H9 (cell line): ENCODE measurements around the gene LRCH4. TPM values are rescaled to one million over a fixed set of nuclear protein-coding genes. Genes with fewer than 3 reads are reported as not detected.

Experiments
- DNase-seq: peaks from one replicate; pipeline ENCODE4 v3.0.0-alpha.2; 2017
- H2AFZ ChIP-seq: one replicate; pipeline ENCODE4 v1.6.1; 2013; ENCODE audit warnings: mild to moderate bottlenecking, low read length, control low read depth, moderate library complexity
- H2AK5ac ChIP-seq: 2 replicates; pipeline ENCODE4 v1.6.1; 2013; ENCODE audit warnings: low read length, control low read depth, mixed read lengths; ENCODE audit not compliant: insufficient read length
- H2BK120ac ChIP-seq: one replicate; pipeline ENCODE4 v1.6.1; 2013; ENCODE audit warnings: low read depth, mild to moderate bottlenecking, low read length, control low read depth, inconsistent platforms; ENCODE audit not compliant: poor library complexity, severe bottlenecking
- H2BK12ac ChIP-seq: 2 replicates; pipeline ENCODE4 v1.6.1; 2013; ENCODE audit warnings: low read length, control low read depth, mixed read lengths, low read depth; ENCODE audit not compliant: insufficient read length
- H2BK15ac ChIP-seq: 2 replicates; pipeline ENCODE4 v1.6.1; 2013; ENCODE audit warnings: low read depth, low read length, control low read depth
- H2BK20ac ChIP-seq: one replicate; pipeline ENCODE4 v1.6.1; 2013; ENCODE audit warnings: low read depth, mild to moderate bottlenecking, low read length, control low read depth, inconsistent platforms; ENCODE audit not compliant: poor library complexity, severe bottlenecking
- H2BK5ac ChIP-seq: 2 replicates; pipeline ENCODE4 v1.6.1; 2013; ENCODE audit warnings: low read length, control low read depth, mixed read lengths; ENCODE audit not compliant: insufficient read length
- H3K14ac ChIP-seq: 2 replicates; pipeline ENCODE4 v1.6.1; 2013; ENCODE audit warnings: low read length, control low read depth; ENCODE audit not compliant: insufficient read depth
- H3K18ac ChIP-seq: 2 replicates; pipeline ENCODE4 v1.6.1; 2013; ENCODE audit warnings: low read depth, mild to moderate bottlenecking, mixed read lengths, low read length, control low read depth; ENCODE audit not compliant: insufficient read length
- H3K23ac ChIP-seq: 2 replicates; pipeline ENCODE4 v1.6.1; 2013; ENCODE audit warnings: low read length, control low read depth, mixed read lengths, low read depth; ENCODE audit not compliant: insufficient read length
- H3K23me2 ChIP-seq: 2 replicates; pipeline ENCODE4 v1.6.1; 2013; ENCODE audit warnings: low read depth, mild to moderate bottlenecking, mixed read lengths, low read length, control low read depth; ENCODE audit not compliant: insufficient read length, poor library complexity, severe bottlenecking
- H3K27ac ChIP-seq: 2 replicates; pipeline ENCODE4 v1.5.1; 2013; ENCODE audit warnings: low read length, control low read depth, mixed read lengths, low read depth; ENCODE audit not compliant: insufficient read length
- H3K27me3 ChIP-seq: 2 replicates; pipeline ENCODE4 v1.6.1; 2013; ENCODE audit warnings: low read length, control low read depth, inconsistent platforms; ENCODE audit not compliant: insufficient read depth
- H3K4ac ChIP-seq: 2 replicates; pipeline ENCODE4 v1.6.1; 2013; ENCODE audit warnings: low read depth, mild to moderate bottlenecking, control low read depth, inconsistent platforms, low read length, moderate library complexity
- H3K4me1 ChIP-seq: 2 replicates; pipeline ENCODE4 v1.6.1; 2013; ENCODE audit warnings: low read length, control low read depth, inconsistent platforms; ENCODE audit not compliant: insufficient read depth
- H3K4me2 ChIP-seq: 2 replicates; pipeline ENCODE4 v1.6.1; 2013; ENCODE audit warnings: low read length, control low read depth, mixed read lengths; ENCODE audit not compliant: insufficient read length, insufficient read depth
- H3K56ac ChIP-seq: 2 replicates; pipeline ENCODE4 v1.6.1; 2013; ENCODE audit warnings: low read depth, mild to moderate bottlenecking, mixed read lengths, low read length, control low read depth; ENCODE audit not compliant: insufficient read length
- H3K79me1 ChIP-seq: 2 replicates; pipeline ENCODE4 v1.6.1; 2013; ENCODE audit warnings: low read depth, mild to moderate bottlenecking, moderate library complexity, low read length, control low read depth, inconsistent platforms; ENCODE audit not compliant: insufficient read depth, poor library complexity, severe bottlenecking
- H3K79me2 ChIP-seq: 2 replicates; pipeline ENCODE4 v1.6.1; 2013; ENCODE audit warnings: low read length, control low read depth, inconsistent platforms; ENCODE audit not compliant: insufficient read depth
- H3K9ac ChIP-seq: 2 replicates; pipeline ENCODE4 v1.6.1; 2013; ENCODE audit warnings: low read length, control low read depth, mixed read lengths; ENCODE audit not compliant: insufficient read length; ENCODE audit errors: extremely low read depth
- H3K9me3 ChIP-seq: one replicate; pipeline ENCODE4 v1.6.1; 2013; ENCODE audit warnings: low read depth, low read length, inconsistent platforms; ENCODE audit not compliant: control insufficient read depth
- H3T11ph ChIP-seq: one replicate; pipeline ENCODE4 v1.6.1; 2013; ENCODE audit warnings: mild to moderate bottlenecking, low read length, control low read depth, inconsistent platforms
- H4K20me1 ChIP-seq: one replicate; pipeline ENCODE4 v1.6.1; 2013; ENCODE audit not compliant: control insufficient read depth, insufficient read length, insufficient read depth
- H4K5ac ChIP-seq: 2 replicates; pipeline ENCODE4 v1.6.1; 2013; ENCODE audit warnings: low read depth, mild to moderate bottlenecking, mixed read lengths, low read length, control low read depth; ENCODE audit not compliant: insufficient read length
- H4K8ac ChIP-seq: replicated peaks from 2 replicates; pipeline ENCODE4 v1.6.1; 2013; ENCODE audit warnings: low read length, control low read depth, mixed read lengths, low read depth; ENCODE audit not compliant: insufficient read length
- H4K91ac ChIP-seq: 2 replicates; pipeline ENCODE4 v1.6.1; 2013; ENCODE audit warnings: low read depth, mild to moderate bottlenecking, moderate library complexity, mixed read lengths, low read length, control low read depth; ENCODE audit not compliant: insufficient read length
- H3K27ac Mint-ChIP-seq, 3 experiments: 2 replicates in 2 of 3; 3 replicates in 1 of 3; pipeline ENCODE4 v1.8.0; 2020 to 2021; ENCODE audit warnings: mixed read lengths in 3 of 3, mild to moderate bottlenecking in 1 of 3, moderate library complexity in 1 of 3
- H3K27me3 Mint-ChIP-seq: 2 replicates; pipeline ENCODE4 v1.8.0; 2021; ENCODE audit warnings: low read depth, mild to moderate bottlenecking, moderate library complexity, mixed read lengths
- H3K36me3 Mint-ChIP-seq, 3 experiments: 2 replicates in 2 of 3; 3 replicates in 1 of 3; pipeline ENCODE4 v1.8.0; 2020 to 2021; ENCODE audit warnings: low read depth in 3 of 3, mixed read lengths in 3 of 3; ENCODE audit not compliant: insufficient read depth in 1 of 3
- H3K4me1 Mint-ChIP-seq, 2 experiments: 2 replicates each; pipeline ENCODE4 v1.8.0; 2020; ENCODE audit warnings: mixed read lengths in 2 of 2
- H3K4me3 Mint-ChIP-seq, 2 experiments: 2 replicates in 1 of 2; 3 replicates in 1 of 2; pipeline ENCODE4 v1.8.0; 2020 to 2021; ENCODE audit warnings: mild to moderate bottlenecking in 2 of 2, mixed read lengths in 2 of 2, moderate library complexity in 1 of 2
- H3K9me3 Mint-ChIP-seq, 2 experiments: 2 replicates in 1 of 2; 3 replicates in 1 of 2; pipeline ENCODE4 v1.8.0; 2020; ENCODE audit warnings: mild to moderate bottlenecking in 2 of 2, mixed read lengths in 2 of 2, moderate library complexity in 1 of 2
- WGBS: extraction: QIAGEN DNeasy Blood & Tissue Kit; methylation state at CpG from one replicate; pipeline ENCODE4 v1.1.7; 2013; ENCODE audit warnings: missing lambda C conversion rate, low lambda C conversion rate, mixed read lengths; ENCODE audit not compliant: insufficient read length; ENCODE audit errors: extremely low coverage; 5-methylcytosine and 5-hydroxymethylcytosine counted together
- total RNA-seq: library from RNA; stranded (reverse); gene quantifications from 2 replicates; pipeline ENCODE4 v1.2.1, GENCODE V29; 2021
- TF ChIP-seq, protein P1 (sequence below): fragments of 200-600 bp; sonication (generic); conservative IDR thresholded peaks from 3 replicates; pipeline ENCODE4 v1.8.0; 2021; ENCODE audit warnings: antibody characterized with exemption, mild to moderate bottlenecking

Gene LRCH4
- total RNA-seq, 1 experiment from 2014 or later = 39.1 TPM

DNA sequence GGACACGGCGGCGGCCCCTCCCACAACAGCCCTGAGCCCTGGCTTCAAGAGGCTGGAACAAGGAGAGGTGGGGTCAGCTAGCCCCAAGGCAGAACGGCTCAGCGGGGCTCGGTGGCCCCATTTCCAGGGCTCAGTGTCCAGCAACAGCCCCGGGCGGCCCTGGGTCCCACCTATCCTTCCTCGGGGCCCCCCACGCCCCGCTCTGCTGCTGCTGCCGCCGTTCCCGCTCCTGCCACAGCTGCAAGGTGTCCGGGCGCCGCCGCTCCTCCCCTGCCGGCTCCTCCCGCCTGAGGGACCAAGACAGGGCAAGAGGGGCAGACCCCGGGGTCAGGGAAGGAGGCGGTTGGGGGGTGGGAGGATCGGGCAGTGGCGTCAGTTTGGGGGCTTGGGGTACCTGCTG lies 8.8 kb downstream of the LRCH4 start:
- Histone ChIP-seq H2BK120ac (no peak overlapping the region), H3K79me1 (no peaks in the 10 kb centered on the region), H2BK12ac (no peak overlapping the region), H2BK5ac (no peak overlapping the region), H3K79me2 (no peaks in the 10 kb centered on the region), H3K27me3 (no peaks in the 10 kb centered on the region), H3K9ac (no peak overlapping the region), H3K23ac (no peak overlapping the region), H4K91ac (no peak overlapping the region), H4K5ac (no peak overlapping the region), H3T11ph (no peak overlapping the region), H2BK15ac (no peak overlapping the region), H3K27ac (no peak overlapping the region), H3K18ac (no peak overlapping the region), H4K20me1 (no peaks in the 10 kb centered on the region), H3K4me2 (no peak overlapping the region), H3K9me3 (no peaks in the 10 kb centered on the region), H2AK5ac (no peak overlapping the region), H3K4ac (no peak overlapping the region), H4K8ac (no peak overlapping the region), H2AFZ (no peak overlapping the region), H3K56ac (no peak overlapping the region), H3K23me2 (no peaks in the 10 kb centered on the region), H3K4me1 (no peaks in the 10 kb centered on the region; the same call in 1 of the 2 replicates), H3K14ac (no peak overlapping the region), H2BK20ac (no peak overlapping the region)
- H3K36me3 Mint-ChIP-seq = peaks cover 13 to 30% (median 23%) of the 10 kb centered on the region in 3 experiments; a peak in 6 of 7 replicates
- no peaks in the 10 kb centered on the region for H3K27me3 Mint-ChIP-seq
- no CpG with 5 or more reads among the region's 24 CpGs for WGBS
- H3K27ac Mint-ChIP-seq = no peak overlapping the region
- TF ChIP-seq, protein P1, sequence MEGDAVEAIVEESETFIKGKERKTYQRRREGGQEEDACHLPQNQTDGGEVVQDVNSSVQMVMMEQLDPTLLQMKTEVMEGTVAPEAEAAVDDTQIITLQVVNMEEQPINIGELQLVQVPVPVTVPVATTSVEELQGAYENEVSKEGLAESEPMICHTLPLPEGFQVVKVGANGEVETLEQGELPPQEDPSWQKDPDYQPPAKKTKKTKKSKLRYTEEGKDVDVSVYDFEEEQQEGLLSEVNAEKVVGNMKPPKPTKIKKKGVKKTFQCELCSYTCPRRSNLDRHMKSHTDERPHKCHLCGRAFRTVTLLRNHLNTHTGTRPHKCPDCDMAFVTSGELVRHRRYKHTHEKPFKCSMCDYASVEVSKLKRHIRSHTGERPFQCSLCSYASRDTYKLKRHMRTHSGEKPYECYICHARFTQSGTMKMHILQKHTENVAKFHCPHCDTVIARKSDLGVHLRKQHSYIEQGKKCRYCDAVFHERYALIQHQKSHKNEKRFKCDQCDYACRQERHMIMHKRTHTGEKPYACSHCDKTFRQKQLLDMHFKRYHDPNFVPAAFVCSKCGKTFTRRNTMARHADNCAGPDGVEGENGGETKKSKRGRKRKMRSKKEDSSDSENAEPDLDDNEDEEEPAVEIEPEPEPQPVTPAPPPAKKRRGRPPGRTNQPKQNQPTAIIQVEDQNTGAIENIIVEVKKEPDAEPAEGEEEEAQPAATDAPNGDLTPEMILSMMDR = no peak
- H3K4me3 Mint-ChIP-seq = no peak overlapping the region
- no peaks in the 10 kb centered on the region for H3K9me3 Mint-ChIP-seq
- peak; percentile 22 for DNase-seq
- peaks cover 4 to 5% of the 10 kb centered on the region in 2 experiments for H3K4me1 Mint-ChIP-seq
